GM21619 (cell line): ENCODE data around the gene EIF2S3.

Experiments used
- ATAC-seq: cut with Tn5 transposase; IDR thresholded peaks from one replicate; pipeline ENCODE4 v1.9.1; 2021; ENCODE audit not compliant: unreplicated experiment

EIF2S3 gene

GRCh38 chrX:24125028-24125612 is 70.4 kb downstream of the EIF2S3 start:
- no peak for ATAC-seq
